Medulla oblongata (tissue), 1 donor: ENCODE measurements around the gene C1orf174.

Source experiments
- DNase-seq: peaks from one replicate; pipeline ENCODE4 v3.0.0-alpha.2; 2015; ENCODE audit errors: extremely low spot score

Gene C1orf174

DNA sequence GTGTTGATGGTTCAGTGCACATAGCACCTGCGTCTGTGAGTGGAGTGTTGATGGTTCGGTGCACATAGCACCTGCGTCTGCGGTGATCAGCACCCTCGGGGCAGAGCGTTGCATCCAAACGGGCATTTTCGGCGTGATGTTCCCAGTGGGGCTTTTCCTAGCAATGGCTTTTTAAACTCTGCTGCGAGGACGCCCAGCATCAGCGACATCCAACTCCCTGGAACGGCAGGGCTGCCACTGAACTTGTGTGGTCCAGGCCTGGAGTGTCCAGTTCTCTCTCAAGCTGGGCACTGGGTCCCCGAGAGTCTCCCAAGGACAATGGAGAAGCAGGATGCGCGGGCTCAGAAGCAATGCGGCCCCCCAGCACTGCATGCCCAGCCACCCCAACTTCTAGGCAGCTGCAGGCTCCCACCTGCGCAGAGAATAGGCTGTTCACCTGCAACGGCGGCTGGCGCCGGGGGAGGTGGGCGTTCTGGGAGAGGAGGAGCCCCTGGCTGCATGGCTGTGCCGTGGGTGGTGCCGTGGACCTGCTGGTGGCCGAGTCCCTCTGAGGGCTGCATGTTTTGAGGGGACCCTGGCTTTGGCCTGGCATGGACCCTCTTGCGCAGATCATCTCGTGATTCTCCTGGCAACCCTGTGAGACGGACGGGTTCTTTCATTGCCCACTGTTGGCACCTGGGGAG, 10.1 kb upstream of the C1orf174 start:
- no peak for DNase-seq

DNA sequence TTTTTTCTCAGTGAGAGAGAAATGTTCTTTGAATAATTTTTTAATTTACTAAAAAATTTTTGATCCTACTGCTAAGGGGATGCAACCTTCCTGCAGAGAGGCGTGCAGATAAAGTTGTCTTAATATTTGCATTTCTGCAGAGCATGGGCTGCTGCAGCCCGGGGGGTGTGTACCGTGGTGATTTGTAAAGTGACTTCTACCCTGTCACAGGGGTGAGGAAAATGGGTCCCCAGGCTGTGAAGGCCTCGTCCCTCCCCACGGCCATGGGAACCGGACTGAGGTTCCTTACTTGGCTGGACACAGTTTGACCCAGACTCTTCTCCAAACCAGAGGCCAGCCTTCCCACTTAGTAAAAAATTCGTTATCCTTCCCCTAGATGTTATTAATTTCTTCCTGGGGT, 9.5 kb upstream of the C1orf174 start:
- DNase-seq: no peak

DNA sequence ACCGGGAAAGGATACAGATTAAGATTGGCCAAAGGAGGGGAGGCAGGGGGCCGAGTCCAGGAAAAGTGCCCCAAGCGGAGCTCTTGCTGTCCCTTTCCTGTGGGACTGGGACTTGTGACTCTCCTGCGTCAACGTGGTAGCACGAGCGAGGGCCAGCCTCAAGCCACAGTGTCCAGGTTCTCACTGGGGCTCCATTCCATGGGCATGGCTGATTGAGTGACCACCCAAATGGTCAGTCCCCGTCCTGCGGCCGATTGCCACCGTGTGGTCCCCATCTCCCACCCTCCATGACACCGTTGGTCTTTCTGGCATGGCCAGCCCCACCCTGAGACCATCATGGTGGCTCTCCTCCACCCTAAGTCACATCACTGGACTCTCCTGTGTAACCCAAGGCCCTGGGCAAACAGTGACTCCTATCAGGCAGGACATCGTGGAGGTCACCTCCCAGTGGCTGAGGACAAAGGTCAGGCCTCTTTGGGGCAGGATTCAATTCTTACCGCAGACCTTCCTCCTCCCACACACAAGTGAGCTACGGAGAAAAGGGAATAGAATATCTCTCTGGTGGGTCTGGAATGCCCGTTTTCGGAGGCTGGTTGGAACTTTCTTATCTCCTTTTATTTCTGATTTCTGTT, 8.9 kb upstream of the C1orf174 start:
- DNase-seq: no peak

DNA sequence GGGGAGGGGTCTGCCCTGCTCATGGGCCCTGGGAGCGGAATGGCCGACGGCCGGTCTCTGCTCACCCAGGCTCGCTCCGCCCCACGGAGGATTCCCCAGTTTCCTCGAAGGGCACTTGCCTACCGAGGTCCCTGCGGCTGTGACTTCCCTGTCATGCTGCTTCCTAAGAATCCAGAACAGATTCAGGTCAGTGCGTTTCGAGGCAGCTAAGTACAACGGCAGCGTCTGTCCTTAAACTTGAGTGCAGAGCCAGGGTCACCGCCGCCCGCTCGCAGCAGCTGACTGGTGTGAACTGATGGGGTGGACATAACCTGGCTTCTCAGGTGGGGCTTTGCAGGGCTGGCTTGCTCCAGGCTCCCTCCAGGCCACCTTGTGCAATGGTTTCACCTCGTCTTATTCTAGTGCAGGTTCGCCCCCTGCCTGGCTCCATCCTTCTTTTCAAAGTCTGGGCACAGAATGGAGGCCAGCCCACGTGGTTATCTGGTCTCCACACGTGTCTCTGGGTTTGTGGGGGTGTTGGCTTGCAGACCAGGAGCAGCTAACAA, 7.6 kb upstream of the C1orf174 start:
- no peak for DNase-seq

DNA sequence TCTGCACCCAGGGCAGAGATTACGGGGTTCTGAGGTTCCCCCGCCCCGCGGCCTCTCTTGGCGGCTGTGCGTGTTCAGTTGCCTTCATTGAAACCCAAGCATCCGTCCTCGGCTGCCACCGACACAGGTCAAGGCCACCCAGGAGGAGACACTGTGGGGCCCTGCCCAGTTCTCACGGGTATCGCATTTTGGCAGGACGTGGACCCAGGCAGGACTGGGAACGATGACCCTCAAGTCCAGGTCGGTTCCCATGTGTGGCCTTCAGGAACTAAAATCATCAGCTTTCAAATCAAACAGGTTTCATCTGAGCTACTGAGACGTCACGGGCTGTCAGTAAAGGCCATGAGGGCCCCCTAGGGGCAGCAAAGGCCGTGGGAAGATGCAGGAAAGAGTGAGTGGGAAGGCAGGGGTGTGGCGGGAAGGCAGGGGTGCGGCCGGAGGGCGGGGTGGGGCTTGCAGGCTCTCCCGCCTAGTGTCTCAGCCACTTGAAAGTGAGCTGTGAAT, 7.0 kb upstream of the C1orf174 start:
- DNase-seq: no peak

DNA sequence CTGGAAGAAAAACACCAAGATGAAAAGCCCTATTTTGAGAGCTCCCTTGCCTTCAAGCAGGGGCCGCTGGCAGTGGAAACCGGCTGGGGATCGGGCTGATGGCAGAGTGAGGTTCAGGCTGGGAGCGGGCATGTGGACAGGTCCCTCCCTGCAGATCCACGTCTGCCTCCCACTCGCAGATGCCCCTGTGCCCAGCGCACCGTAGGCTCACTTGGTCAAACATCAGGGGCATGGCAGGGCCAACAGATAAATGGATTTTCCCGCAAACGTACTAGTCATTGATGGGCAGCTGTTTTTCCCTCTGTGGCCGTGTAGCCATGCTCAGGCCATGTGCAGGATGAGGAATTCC, 6.6 kb upstream of the C1orf174 start:
- no peak for DNase-seq

DNA sequence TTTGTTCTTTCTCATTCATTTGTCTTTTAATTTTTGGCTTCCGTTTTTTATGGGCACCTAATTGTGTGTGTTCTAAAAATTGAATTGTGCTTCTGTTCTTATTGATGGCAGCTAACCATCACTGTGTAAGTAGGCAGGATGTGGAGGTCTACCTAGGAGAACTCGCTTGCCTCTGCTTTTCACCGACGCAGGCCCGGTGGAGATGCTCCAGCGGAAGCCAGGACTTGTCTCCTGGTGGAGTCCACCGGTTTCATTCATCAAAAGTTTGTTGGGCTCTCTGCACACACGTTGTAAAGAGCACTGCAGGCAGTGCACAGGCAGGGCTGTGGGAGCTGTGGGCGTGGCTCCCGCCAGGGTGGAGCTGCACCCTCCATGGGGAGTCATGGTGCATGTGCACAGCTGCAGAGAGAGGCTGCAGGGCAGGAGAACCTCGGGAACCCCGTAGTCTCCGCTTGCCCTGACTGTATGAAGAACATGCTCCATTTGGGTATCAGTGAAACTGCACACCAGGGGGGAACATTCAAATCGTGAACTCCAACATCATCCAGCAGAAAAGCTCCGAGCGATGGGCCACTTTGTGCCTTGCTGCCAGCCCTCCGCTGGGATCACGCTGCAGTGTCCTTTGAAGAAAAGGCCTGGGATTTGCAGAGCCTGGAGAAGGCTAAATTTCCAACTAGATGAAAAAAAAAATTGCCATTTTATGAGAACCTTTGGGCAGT, 6.0 kb upstream of the C1orf174 start:
- no peak for DNase-seq

DNA sequence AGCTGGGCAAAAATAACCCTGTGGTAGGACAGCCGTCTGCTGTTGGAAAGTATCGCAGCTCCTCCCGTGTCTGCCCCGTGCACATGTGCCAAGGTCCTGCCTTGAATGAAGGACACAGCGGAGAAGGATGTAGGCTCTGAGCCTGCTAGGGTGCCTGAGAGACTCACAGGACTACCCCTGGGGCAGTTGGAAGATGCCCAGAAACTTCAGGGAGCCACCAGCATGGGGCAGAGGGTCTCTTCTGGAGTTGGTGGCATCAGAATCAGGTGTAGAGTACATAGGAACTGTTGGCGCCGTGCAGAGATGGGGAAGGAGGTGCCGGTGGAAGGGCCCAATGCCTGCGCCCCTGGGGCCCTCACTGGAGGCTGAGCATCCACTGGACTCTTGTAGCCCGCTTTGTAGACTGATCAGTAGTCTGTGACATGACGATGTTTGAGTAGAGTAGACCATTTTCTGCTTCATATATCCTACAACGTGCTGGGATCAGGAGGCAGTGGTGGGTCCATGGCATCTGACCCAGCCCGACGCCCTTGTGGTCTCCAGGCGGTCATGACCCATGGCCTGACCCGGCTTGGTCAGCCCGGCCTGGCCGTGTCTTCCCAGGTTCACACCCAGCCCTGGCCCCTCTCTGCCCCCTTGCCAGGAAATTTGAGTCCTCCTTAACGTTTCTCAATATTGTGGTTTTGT, 5.3 kb upstream of the C1orf174 start:
- DNase-seq: no peak

DNA sequence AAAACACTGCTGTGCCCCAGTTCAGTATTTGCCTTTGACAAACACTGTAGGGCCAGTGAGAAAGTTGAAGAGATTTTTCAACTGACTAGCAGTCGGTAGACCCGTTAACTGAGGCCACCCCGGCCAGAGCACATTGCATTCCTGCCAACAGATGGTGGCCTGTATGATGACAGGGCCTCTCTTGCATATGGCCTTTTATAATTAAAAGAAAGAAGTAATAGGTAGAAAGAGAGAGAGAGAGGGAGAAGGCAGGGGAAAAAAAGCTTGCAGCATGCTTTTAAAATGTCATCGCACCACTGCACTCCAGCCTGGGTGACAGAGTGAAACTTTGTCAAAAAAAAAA, 4.7 kb upstream of the C1orf174 start:
- no peak for DNase-seq

DNA sequence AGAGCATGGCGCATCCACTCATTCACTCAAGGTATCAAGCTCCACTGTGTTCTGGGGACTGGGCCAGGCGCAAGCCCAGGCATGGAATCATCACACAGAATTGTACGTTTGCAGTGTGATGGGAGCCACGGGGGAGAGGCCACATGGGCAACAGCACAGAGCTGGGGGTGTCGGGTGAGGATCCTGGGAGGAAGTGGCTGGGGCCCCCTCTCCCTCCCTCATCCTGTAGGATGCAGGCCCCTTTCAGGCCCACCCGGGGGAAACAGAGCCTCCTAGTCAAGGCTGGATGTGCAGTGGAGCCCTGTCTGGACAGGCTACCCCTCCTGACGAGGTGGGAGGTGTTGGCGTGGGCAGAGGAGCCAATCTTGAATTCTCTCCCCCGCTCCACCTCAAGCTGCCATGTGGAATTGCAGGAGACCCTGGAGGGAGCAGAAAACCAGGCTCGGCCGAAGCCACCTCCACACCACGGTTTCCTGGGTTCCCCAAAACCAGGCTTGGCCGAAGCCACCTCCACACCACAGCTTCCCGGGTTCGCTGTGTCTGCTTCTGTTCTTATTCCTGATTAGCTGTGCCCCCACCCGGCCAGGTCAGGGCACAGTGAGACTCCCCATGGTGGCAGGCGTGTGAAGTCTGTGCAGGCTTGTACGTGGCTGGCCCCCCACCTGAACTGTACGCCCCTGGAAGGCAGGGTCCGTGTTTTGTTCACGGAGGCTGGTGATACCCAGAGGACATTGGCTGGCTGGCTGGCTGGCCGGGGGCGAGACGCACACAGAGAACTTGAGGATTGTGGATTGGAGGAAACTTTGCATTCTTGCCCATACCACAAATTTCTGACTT, 4.2 kb upstream of the C1orf174 start:
- DNase-seq: no peak

DNA sequence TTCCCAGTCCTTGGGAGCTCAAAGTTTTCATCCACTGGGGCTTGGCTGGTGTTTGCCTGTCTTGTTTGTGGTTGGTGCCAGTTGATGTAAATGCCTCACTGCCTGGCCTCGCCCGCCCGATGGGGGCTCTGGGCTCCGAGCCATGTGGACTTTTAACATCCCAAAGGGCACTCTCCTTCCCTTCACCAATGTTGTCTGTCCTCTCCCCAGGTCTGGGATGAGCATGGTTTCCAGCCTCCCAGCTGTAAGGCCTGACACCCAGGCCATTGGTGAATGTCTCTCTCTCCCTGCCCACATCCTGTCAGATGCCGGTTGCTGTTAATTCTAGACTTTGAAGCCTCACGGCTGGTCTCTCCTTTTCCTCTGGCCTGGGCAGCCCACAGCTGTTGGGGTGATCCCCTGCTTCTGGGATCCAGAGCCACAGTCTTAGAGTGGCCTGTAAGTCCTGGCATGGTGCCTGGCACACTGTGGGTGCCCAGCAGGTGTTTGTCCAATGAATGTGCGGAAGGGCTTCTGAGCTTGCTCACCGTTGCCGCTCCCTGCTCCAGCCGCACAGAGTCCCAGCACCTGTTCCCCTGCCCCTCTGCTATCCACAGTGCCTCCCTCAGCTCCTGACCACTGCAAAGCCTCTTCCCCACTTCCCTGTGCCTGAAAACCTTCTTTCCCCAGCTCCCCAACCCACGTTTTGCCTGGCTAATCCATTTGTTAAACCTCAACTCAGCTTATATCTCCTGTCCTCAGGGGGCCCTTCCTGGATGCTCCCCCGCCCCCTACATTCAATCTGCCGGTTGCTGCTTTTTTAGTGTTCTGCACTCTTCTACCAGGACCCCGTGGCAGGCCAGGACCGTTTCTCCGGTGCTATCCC, 3.3 kb upstream of the C1orf174 start:
- no peak for DNase-seq

DNA sequence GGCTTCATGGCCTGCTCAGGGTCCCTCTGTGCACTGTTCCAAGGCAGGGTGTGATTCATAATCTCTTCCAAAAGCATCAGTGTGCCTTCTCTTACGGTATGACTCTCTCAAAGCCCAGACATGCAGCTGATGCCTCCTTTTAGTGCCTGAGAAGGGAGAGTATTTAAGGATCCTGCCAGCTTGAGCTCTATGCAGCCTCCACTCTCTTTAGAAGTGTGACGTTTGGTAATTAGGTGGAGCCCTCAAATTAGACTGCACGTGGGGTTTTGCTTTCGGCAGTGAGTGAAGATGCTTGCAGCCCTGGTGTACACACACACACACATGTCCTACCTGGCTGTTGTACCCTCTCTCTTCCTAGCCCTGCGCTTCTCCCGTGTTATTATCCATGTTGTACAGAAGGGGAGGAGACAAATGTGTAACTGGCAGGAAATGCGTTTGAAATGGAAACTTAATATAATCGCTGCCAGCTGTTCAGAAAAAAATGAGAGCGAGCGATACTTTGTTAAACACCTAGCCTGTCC, 2.6 kb upstream of the C1orf174 start:
- DNase-seq: no peak

DNA sequence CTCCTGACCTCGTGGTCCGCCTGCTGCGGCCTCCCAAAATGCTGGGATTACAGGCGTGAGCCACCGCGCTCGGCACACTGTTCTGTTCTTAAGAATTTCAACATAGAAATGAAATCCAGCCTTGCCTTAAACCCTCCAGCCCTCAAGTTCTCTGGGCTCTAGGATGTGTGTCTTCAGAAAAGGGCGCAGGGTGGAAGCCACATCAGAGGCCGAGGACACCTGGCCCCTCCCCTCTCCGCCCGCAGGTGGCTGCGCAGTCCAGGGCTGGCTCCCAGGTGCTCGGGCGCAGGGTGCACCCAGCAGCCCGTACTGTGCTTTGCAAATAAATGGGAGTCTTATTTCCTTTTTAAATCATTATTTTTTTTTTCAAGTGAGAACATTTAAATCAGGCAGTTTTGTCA, 2.0 kb upstream of the C1orf174 start:
- no peak for DNase-seq

DNA sequence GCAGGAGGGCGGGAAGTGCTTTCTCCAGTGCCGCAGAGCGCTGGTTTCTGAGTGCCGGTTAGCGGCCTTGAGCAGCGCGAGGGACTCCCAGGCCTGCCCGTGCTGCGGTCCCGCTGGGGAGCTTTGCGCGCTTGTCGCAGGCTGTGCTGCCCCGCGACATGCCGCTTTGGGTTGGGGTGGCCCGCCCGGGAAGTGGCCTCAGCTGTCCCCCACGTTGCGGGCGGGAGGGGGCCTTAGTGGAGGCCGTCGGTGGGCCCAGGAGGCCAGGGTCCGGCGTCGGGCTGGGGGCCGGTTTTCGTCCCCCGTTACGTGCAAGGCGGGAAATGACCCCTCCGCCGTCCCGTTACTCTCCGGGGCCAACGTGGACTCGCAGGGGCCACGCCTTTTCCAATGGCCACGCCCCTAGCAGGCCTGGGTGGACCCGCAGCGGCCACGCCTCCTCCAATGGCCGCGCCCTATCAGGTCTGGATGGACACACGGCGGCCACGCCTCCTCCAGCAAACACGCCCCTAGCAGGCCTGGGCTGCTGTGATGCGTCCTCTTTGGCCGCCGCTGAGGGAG, 977 bp upstream of the C1orf174 start:
- DNase-seq: peak; percentile 98

DNA sequence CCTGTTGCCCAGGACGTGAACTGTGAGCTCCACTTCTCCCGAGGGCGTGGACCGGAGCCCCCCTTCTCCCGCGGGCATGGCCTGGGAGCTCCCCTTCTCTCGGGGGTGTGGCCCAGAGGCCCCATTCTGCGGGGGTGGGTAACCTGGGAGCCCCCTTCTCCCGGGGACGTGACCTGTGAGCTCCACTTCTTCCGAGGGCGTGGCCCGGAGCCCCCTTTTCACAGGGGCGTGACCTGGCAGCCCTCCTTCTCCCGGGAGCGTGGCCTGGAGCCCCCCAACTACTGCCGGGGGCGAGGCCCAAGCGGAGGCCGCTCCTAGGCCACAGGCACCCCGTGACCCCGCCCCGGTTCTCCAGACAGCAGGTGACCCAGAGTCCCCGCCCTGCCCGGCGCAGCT, 320 bp downstream of the C1orf174 start:
- DNase-seq: peak; percentile 31

DNA sequence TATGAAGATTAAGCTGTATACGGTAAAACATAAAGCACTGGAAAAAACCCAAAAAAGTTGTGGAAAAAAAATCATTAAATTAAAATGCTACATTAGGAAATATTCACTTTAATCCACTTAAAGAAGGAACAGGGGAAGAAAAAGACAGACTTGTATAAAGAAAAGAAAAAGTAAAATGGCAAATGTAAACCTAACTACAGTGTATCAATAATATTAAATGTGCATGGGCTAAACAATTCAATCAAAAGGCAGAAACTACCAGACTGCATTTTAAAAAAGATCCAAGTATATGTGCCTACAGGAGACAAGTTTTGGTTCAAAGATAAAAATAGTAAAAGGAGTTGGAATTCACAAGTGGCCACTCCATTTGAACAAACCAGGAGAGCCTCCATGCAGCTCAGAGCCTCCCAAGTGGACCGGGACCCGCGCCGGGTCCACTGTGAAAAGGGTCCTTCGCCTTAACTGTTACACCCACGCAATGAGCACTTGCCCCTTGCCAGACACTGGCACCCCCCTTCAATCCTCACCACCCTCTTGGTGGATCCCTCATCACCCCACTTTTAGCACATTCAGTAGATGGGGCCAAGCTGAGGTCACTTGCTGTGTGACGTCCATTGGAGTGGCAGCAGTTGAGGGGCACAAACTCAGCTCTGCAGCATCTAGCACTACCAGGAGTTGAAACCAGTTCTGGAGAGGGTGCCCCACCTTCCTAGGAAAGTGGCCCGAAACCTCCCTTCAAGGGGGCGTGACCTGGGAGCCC, 898 bp downstream of the C1orf174 start:
- DNase-seq: no peak

DNA sequence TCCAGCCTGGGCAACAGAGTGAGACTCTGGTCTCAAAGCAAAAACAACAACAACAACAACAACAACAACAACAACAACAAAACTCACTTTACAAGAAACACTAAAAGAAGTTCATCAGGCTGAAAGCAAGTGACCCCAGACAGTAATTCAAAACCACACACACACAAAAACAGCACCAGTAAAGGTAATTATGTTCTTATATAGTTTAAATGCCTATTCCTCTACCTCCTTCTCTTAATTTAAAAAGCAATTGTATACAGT, 1.7 kb downstream of the C1orf174 start:
- no peak for DNase-seq

DNA sequence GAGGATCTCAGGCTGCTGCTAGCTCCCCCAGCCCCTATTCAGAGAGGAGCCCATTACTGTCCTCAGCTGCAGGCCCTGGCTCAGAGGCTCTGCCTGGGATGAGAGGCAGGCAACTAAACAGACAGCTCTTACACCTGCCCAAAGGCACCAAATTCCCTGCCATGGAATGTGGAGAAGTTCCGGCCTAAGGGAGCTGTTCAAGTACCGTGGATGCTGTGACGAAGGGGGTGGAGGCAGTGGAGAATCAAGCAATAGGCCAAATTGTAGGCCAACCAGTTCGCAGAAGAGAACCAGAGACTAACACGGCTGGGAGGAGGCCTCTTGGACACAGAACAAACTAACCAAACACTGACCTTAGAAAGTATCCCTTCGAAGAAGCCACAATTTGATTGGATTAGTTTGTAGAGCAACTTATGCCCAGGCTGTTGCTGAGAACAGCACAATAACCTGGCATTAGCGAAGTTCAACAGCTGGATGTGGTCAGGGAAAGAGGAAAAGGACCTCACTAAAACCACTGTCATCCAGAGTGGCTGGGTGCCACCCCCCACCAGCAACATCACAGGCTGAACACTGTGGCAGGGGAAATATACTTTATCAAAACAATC, 3.6 kb downstream of the C1orf174 start:
- no peak for DNase-seq

DNA sequence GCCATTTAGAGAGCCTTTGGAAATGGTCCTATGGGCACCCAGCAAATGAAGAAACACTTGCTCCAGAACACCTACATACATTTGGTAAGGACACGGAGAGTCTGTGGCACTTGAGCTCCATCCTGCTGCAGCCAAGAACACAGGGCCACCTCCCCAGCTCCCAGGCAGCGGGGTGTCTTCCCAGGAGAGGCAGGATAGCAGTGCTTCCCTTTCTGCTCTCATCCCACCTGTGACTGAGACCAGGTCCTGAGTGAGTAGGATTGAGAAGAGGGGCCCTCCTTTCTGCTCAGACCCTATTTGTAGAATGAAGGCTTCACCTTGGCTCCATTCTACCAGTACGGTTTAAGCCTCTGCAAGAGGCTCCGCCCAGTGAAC, 4.1 kb downstream of the C1orf174 start:
- DNase-seq: no peak
